ENCODE results near the gene VAT1L.

The VAT1L gene

DNA sequence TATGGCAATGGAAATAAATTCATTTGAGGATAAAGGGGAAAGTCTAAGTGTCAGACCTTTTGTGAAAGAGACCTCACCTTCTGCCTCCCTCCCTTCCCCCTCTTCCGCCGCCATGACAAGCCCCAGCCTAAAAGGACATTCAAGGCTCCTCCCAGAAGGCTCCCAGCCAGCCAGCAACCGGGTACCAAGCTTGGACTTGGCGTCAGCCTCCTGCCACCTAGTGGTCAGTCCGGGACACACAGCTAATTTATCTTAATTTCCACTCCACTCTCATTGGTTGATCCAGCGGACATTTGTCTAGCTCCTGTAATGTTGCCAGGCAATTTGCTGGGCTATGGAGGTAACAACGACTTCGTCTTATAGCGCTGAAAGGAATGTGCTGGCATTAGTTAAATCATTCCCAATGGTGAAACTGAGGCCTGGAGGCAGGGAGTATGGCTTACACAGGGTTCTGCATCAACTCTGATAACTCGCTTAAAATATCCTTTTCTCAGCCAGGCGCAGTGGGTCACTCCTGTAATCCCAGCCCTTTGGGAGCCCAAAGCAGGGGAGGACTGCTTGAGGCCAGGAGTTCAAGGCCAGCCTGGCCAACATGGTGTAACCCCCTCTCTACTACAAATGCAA is 214.7 kb downstream of the VAT1L start:
- H3K4me3 ChIP-seq (ENCODE audit: low read depth, low read length) = no peak overlapping the region
- TF ChIP-seq, protein P1, sequence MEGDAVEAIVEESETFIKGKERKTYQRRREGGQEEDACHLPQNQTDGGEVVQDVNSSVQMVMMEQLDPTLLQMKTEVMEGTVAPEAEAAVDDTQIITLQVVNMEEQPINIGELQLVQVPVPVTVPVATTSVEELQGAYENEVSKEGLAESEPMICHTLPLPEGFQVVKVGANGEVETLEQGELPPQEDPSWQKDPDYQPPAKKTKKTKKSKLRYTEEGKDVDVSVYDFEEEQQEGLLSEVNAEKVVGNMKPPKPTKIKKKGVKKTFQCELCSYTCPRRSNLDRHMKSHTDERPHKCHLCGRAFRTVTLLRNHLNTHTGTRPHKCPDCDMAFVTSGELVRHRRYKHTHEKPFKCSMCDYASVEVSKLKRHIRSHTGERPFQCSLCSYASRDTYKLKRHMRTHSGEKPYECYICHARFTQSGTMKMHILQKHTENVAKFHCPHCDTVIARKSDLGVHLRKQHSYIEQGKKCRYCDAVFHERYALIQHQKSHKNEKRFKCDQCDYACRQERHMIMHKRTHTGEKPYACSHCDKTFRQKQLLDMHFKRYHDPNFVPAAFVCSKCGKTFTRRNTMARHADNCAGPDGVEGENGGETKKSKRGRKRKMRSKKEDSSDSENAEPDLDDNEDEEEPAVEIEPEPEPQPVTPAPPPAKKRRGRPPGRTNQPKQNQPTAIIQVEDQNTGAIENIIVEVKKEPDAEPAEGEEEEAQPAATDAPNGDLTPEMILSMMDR (IDR thresholded peaks at IDR 0.05; ENCODE audit: insufficient read depth, low read depth, low read length, missing control alignments) = peak; percentile 86
- peak; percentile 91 for DNase-seq (ENCODE audit: low read depth)

DNA sequence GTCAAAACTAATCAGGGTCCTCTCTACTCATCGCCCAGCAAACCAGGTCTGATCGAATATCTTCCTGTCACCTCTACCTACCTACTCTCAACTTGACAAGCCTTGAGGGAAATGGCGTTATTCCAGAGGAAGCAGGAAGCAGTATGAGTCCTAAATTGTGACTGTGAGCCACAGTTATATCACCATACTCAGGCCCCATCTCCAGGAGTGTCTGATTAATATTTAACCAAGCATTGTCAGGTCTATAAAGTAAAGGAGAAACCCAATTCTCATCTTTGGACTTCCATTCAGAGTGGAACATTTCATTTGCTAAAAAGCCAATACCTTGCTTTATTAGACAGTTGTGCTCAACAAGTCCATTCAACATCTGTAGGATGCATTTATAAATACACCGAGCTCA is 216.2 kb downstream of the VAT1L start:
- TF ChIP-seq, protein P1 (IDR thresholded peaks at IDR 0.05; ENCODE audit: insufficient read depth, low read depth, low read length, missing control alignments) = no peak
- DNase-seq (ENCODE audit: low read depth) = no peak
- no peak overlapping the region for H3K4me3 ChIP-seq (ENCODE audit: low read depth, low read length)

DNA sequence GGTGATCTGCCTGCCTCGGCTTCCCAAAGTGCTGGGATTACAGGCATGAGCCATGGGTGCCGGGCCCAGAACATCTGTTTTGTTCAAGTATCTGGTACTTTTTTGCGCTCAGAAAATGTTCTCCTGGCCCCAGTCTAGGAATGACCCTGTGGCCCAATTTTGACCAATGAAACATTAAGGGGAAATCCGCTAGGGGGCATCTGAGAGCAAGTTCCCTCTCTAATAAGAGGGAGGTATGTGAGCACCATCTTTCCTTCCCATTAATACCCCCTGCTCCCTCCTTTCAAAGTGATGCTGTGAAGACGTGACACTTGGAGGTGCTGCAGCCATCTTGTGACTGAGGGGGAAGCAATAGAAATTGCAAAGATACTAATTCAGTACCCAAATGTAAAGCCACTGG is 217.5 kb downstream of the VAT1L start:
- DNase-seq (ENCODE audit: low read depth) = peak; percentile 21
- no peak overlapping the region for H3K4me3 ChIP-seq (ENCODE audit: low read depth, low read length)
- TF ChIP-seq, protein P1 (IDR thresholded peaks at IDR 0.05; ENCODE audit: insufficient read depth, low read depth, low read length, missing control alignments) = peak; percentile 47

DNA sequence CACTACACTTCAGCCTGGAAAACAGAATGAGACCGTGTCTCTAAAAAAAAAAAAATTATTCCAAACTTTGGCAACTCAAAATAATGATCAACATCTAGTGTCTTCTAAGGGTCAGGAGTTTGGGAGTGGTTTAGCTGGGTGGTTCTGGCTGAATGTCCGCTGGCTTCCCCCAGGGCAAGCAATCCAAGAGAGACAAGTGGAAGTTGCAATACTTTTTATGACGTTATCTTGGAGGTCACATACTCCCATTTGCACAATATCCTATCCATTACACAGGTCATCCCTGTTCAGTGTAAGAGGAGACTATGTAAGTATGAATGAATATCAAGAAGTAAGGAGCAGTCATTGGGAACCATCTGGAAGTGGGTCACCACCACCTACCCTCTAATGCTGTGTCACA is 218.8 kb downstream of the VAT1L start:
- no peak overlapping the region for H3K4me3 ChIP-seq (ENCODE audit: low read depth, low read length)
- TF ChIP-seq, protein P1 (IDR thresholded peaks at IDR 0.05; ENCODE audit: insufficient read depth, low read depth, low read length, missing control alignments) = no peak
- no peak for DNase-seq (ENCODE audit: low read depth)

DNA sequence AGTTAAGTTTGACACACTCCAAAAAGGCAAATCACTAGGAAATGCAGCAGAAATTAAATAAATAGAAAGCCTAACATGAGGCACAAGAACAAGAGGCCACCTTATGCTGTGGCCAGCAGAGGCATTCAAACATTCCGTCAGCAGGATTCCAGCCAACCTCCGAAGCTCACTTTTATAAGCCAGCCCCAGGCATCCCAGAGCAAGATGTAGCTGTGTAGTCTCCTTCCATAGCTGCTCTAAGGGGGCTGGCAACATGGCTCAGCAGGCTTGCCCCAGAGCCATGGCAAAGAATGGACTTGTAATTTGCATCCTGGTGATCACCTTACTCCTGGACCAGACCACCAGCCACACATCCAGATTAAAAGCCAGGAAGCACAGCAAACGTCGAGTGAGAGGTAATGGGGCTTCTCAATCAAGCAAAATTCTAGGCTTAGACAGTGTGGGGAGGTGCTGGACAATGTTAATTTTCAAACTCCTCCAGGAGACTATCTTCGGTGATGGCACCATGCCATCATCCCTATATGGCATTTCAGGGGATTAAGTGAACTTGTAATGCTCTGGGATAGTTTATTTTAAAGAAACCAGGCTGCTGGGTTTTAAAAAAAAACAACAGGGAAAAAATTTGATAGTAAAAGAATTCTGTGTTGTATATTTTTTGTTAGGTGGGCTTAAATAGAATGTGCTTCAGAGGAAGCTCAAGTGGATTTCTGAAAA is 234.1 kb downstream of the VAT1L start, which contains the start of gene CLEC3A:
Gene CLEC3A (plus strand): TSS at position 202 of the 714 bp plus-strand sequence. CDS start 79 bp downstream, at position 281.
- H3K4me3 ChIP-seq (ENCODE audit: low read depth, low read length) = no peak within 1 kb of the TSS
- no peak for DNase-seq (ENCODE audit: low read depth)
- TF ChIP-seq, protein P1 (IDR thresholded peaks at IDR 0.05; ENCODE audit: insufficient read depth, low read depth, low read length, missing control alignments) = no peak

DNA sequence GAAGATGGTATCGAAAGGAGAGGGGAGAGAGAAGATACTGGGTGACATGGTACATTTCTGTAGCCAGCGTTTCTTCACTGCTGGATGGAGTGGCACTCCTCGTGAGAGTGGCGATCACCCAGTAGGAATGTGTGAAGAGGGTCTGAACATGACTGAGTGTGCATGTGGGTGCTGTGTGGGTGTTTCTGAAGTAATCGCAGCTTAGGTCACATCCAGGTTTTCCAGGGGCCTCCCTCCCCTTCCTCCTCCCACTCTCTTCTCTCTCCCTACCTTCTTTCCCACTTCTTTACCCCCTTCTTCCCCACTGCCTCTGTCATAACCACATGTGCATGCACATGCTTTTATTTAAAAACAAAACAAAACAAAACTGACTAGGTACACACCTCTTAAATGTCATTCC is 235.8 kb downstream of the VAT1L start:
- TF ChIP-seq, protein P1 (IDR thresholded peaks at IDR 0.05; ENCODE audit: insufficient read depth, low read depth, low read length, missing control alignments) = no peak
- DNase-seq (ENCODE audit: low read depth) = no peak
- H3K4me3 ChIP-seq (ENCODE audit: low read depth, low read length) = no peak overlapping the region

Measured in GM12865 (cell line).